ENCODE results near the gene DMRTA2.

DNA sequence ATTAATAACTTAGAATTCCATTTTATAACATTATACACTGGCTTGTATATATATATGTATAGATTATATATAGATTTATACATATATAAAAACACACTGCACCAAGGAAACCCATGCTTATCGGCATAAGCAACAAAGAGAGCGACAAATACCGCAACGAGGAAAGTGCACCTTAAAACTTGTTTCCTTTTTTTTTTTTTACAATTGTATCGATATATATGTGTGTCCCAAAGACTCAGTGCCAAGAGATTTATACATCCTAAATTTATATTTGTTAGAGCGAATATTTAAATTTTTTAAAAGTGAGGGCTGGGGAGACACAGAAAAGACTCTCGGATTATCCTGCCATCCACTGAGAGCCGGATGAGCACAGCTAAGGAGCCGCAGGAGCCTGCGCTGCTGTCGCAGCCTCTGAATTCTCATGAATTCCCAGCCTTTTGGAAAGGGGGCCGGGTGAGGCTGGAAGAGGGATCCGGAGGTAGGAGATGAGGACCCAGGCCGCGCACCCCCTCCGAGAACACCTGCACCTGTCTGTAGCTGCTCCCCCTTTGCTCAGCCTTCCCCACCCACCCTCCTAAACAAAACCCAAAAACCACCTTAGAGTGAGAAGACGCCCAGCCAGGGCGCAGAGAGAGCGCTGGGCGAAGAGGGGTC lies 5.2 kb downstream of the DMRTA2 start:
- TF ChIP-seq POLR2A (IDR thresholded peaks at IDR 0.05), result no peak
- TF ChIP-seq, protein P1, sequence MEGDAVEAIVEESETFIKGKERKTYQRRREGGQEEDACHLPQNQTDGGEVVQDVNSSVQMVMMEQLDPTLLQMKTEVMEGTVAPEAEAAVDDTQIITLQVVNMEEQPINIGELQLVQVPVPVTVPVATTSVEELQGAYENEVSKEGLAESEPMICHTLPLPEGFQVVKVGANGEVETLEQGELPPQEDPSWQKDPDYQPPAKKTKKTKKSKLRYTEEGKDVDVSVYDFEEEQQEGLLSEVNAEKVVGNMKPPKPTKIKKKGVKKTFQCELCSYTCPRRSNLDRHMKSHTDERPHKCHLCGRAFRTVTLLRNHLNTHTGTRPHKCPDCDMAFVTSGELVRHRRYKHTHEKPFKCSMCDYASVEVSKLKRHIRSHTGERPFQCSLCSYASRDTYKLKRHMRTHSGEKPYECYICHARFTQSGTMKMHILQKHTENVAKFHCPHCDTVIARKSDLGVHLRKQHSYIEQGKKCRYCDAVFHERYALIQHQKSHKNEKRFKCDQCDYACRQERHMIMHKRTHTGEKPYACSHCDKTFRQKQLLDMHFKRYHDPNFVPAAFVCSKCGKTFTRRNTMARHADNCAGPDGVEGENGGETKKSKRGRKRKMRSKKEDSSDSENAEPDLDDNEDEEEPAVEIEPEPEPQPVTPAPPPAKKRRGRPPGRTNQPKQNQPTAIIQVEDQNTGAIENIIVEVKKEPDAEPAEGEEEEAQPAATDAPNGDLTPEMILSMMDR (IDR thresholded peaks at IDR 0.05), result no peak

Measured in heart left ventricle (tissue), 13 donors.